ENCODE data around the gene HCN2. TPM values are rescaled to one million over a fixed set of nuclear protein-coding genes. Genes with fewer than 3 reads are reported as not detected.

Gene HCN2
- total and polyA plus RNA-seq, 8 donors, result 0.12 to 0.82 (median 0.21) TPM

DNA sequence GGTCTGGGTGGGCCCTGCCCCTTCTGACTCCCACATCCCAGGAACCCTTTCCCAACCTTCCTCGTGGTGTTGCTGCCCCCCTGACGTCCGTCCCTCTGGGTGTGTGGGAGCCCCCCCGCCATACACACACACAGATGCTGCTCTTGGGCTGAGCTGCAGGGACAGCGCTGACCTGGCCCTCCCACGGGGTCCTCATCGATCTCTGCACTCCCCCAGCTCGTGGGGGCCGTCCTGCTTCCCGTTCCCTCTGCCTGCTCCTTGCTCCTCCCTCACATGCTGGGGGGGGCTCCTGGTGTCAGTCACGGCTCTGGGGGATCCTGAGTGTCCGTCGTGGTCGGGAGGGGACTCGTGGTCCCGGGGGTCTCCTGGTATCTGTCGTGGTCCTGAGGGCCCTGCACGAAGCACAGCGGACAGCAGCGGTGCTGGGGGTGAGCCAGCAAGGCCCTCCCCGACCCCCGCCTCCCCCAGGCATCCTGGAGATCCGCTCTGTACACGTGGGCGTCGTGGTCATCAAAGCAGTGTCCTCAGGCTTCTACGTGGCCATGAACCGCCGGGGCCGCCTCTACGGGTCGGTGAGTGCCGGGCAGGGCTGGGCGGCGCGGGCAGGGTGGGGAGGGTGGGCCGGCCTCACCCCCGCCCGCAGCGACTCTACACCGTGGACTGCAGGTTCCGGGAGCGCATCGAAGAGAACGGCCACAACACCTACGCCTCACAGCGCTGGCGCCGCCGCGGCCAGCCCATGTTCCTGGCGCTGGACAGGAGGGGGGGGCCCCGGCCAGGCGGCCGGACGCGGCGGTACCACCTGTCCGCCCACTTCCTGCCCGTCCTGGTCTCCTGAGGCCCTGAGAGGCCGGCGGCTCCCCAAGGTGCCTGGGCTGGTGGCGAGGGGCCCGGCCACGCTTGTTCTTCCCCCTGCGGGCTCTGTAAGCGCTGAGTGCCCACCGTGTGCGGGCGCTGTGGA lies 53.4 kb downstream of the HCN2 start:
- no peaks in the 10 kb centered on the region for H3K4me1 ChIP-seq
- no peaks in the 10 kb centered on the region for H3K9me3 ChIP-seq
- intact Hi-C loops (cut with DNase I), result no loop called here
- DNase-seq (peak in 1 of 6 donors; percentile 77), ATAC-seq (no peak), FAIRE-seq (no peak)
- TF ChIP-seq, protein P1, sequence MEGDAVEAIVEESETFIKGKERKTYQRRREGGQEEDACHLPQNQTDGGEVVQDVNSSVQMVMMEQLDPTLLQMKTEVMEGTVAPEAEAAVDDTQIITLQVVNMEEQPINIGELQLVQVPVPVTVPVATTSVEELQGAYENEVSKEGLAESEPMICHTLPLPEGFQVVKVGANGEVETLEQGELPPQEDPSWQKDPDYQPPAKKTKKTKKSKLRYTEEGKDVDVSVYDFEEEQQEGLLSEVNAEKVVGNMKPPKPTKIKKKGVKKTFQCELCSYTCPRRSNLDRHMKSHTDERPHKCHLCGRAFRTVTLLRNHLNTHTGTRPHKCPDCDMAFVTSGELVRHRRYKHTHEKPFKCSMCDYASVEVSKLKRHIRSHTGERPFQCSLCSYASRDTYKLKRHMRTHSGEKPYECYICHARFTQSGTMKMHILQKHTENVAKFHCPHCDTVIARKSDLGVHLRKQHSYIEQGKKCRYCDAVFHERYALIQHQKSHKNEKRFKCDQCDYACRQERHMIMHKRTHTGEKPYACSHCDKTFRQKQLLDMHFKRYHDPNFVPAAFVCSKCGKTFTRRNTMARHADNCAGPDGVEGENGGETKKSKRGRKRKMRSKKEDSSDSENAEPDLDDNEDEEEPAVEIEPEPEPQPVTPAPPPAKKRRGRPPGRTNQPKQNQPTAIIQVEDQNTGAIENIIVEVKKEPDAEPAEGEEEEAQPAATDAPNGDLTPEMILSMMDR (IDR thresholded peaks at IDR 0.05), result no peak
- 86 to 87% methylated on average over 58 to 70 of the region's 70 CpGs for WGBS, 2 donors
- no peaks in the 10 kb centered on the region for H3K27me3 ChIP-seq
- no peak overlapping the region for H3K4me3 ChIP-seq
- H3K36me3 ChIP-seq, result peaks cover 0 to 18% (median 12%) of the 10 kb centered on the region in 3 donors
- H3K27ac ChIP-seq, result no peak overlapping the region

DNA sequence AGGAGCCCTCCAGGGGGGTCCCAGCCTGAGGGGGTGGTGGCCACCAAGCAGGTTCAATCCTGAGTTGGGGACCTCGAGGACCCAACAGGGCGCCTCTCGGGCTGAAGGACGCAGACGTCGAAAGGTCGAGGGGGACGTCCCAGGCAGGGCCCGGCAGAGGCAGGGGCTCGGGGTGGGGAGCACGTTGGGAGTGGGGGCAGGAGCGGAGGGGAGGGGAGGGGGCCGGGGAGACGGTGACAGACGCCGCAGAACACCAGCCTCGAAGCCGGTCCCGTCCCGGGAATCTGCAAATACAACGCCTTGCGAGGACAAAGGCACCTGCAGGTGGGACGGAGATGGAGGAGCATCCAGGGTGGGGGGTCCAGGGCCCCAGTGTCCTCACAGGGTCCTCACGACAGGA lies 54.1 kb downstream of the HCN2 start:
- no peak overlapping the region for H3K4me3 ChIP-seq
- 87 to 88% methylated on average over 24 of the region's 24 CpGs for WGBS, 2 donors
- H3K4me1 ChIP-seq, result no peaks in the 10 kb centered on the region
- no peak for ATAC-seq
- TF ChIP-seq, protein P1 (IDR thresholded peaks at IDR 0.05), result no peak
- intact Hi-C loops (cut with DNase I), result no loop called here
- no peak overlapping the region for H3K27ac ChIP-seq
- no peaks in the 10 kb centered on the region for H3K9me3 ChIP-seq
- DNase-seq, result peak in 1 of 6 donors; percentile 64
- no peak for FAIRE-seq
- H3K36me3 ChIP-seq, result peaks cover 0 to 25% (median 17%) of the 10 kb centered on the region in 3 donors
- H3K27me3 ChIP-seq, result no peaks in the 10 kb centered on the region

DNA sequence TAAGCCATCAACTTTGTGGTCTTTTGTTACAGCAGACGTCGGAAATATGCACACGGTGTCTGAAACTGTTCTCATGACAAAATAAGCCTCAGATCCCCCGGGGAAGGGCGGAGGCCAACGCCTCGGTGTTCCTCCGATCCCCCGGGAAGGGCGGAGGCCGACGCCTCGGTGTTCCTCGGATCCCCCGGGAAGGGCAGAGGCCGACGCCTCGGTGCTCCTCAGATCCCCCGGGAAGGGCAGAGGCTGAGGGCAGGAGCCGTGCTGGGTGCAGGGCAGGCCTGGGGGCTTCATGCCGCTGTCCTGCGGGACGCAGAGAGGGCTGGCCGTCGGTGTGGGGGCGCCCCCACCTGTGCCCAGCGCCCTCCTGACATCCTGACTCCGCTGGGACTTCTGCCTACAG lies 54.7 kb downstream of the HCN2 start:
- intact Hi-C loops (cut with DNase I), result no loop called here
- Histone ChIP-seq H3K36me3 (peaks cover 0 to 30% (median 24%) of the 10 kb centered on the region in 3 donors), H3K27me3 (no peaks in the 10 kb centered on the region), H3K27ac (no peak overlapping the region), H3K4me3 (no peak overlapping the region), H3K4me1 (no peaks in the 10 kb centered on the region), H3K9me3 (no peaks in the 10 kb centered on the region)
- DNase-seq (no peak), FAIRE-seq (no peak), ATAC-seq (no peak)
- TF ChIP-seq, protein P1 (IDR thresholded peaks at IDR 0.05), result no peak
- WGBS, 2 donors, result 73 to 82% methylated on average over 26 to 28 of the region's 28 CpGs

DNA sequence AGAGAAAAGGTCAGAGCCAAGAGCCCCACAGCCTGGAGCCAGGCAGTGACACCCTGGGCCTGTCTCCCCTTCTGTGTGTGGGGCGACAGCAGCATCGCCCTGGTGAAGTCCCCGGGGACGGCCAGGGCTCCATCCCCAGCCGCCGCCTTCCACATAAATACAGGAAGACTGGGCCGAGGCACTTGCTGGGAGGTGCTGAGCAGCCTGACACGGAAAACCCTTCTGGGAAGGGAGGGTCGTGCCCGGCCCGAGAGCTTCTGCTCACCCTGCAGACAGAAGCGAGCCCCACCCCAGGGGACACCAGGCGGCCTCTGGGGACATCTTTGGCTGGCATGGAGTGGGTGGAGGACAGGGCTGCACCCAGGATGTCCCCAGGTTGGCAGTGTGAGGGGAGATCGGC lies 55.1 kb downstream of the HCN2 start:
- H3K27me3 ChIP-seq, result no peaks in the 10 kb centered on the region
- H3K27ac ChIP-seq, result no peak overlapping the region
- H3K36me3 ChIP-seq, result peaks cover 0 to 32% (median 25%) of the 10 kb centered on the region in 3 donors
- DNase-seq (no peak), FAIRE-seq (no peak), ATAC-seq (no peak)
- H3K9me3 ChIP-seq, result no peaks in the 10 kb centered on the region
- intact Hi-C loops (cut with DNase I), result no loop called here
- H3K4me1 ChIP-seq, result no peaks in the 10 kb centered on the region
- 80 to 82% methylated on average over 14 of the region's 14 CpGs for WGBS, 2 donors
- TF ChIP-seq, protein P1 (IDR thresholded peaks at IDR 0.05), result no peak
- H3K4me3 ChIP-seq, result no peak overlapping the region

Data from pancreas (tissue), 10 donors.